ENCODE data around the gene DCHS2.

GRCh38 chr4:154472858-154473257, 18.7 kb downstream of the DCHS2 start:
- no peak for TF ChIP-seq CTCF (IDR thresholded peaks at IDR 0.05)
- TF ChIP-seq POLR2A (IDR thresholded peaks at IDR 0.05) = no peak
